Measurements from ENCODE around the gene A2ML1.
"Not testable (repeated sequence)": the region's sequence is repeated elsewhere in the genome, so short reads cannot be mapped to it uniquely, and the experiment has no call there.

Gene A2ML1

GRCh38 chr12:8860165-8860961, 37.9 kb downstream of the A2ML1 start:
- DNase-seq, result no peak

GRCh38 chr12:8866429-8866828, 44.0 kb downstream of the A2ML1 start:
- DNase-seq, result no peak

- no peak for DNase-seq
Observed at GRCh38 chr12:8867009-8867408, 44.6 kb downstream of the A2ML1 start.

- DNase-seq, result no peak
Observed at GRCh38 chr12:8867786-8868185, 45.4 kb downstream of the A2ML1 start.

GRCh38 chr12:8870586-8870985, 48.2 kb downstream of the A2ML1 start:
- no peak for DNase-seq

GRCh38 chr12:8871068-8871467, 48.6 kb downstream of the A2ML1 start:
- DNase-seq, result no peak

GRCh38 chr12:8876887-8877286, 54.5 kb downstream of the A2ML1 start:
- DNase-seq, result no peak

GRCh38 chr12:8886502-8887284, 64.3 kb downstream of the A2ML1 start:
- no peak for DNase-seq

GRCh38 chr12:8887285-8887715, 64.9 kb downstream of the A2ML1 start:
- DNase-seq, result no peak

- no peak for DNase-seq
Observed at GRCh38 chr12:8890313-8891085, 68.1 kb downstream of the A2ML1 start.

- no peak for DNase-seq
Observed at GRCh38 chr12:8891976-8892375, 69.6 kb downstream of the A2ML1 start.

- DNase-seq, result no peak
Observed at GRCh38 chr12:8894378-8894777, 72.0 kb downstream of the A2ML1 start.

GRCh38 chr12:8894986-8895385, 72.6 kb downstream of the A2ML1 start:
- DNase-seq, result no peak

- DNase-seq, result no peak
Observed at GRCh38 chr12:8897081-8897480, 74.7 kb downstream of the A2ML1 start.

GRCh38 chr12:8899830-8900229, 77.4 kb downstream of the A2ML1 start:
- DNase-seq, result no peak

- DNase-seq, result not testable (repeated sequence)
Observed at GRCh38 chr12:8902703-8903102, 80.3 kb downstream of the A2ML1 start.

GRCh38 chr12:8903646-8904045, 81.2 kb downstream of the A2ML1 start:
- DNase-seq, result no peak

GRCh38 chr12:8904665-8905064, 82.2 kb downstream of the A2ML1 start:
- no peak for DNase-seq

GRCh38 chr12:8905546-8905945, 83.1 kb downstream of the A2ML1 start:
- no peak for DNase-seq

- no peak for DNase-seq
Observed at GRCh38 chr12:8906266-8907180, 84.1 kb downstream of the A2ML1 start.

GRCh38 chr12:8907513-8907912, 85.1 kb downstream of the A2ML1 start:
- no peak for DNase-seq

- DNase-seq, result no peak
Observed at GRCh38 chr12:8909752-8910151, 87.3 kb downstream of the A2ML1 start.
